Activated CD8-positive, alpha-beta T cell treated with anti-CD3 and anti-CD28 coated beads, Interleukin-2, amount 10 ng/mL, durations not matched to agents 7 days and 5 days (primary cell): ENCODE measurements around the gene TRIM54. TPM values are rescaled to one million over a fixed set of nuclear protein-coding genes. Genes with fewer than 3 reads are reported as not detected.

ENCODE experiments used
- total RNA-seq, 2 experiments: library from RNA; stranded (reverse); gene quantifications; one replicate each; pipeline ENCODE4 v1.2.3, GENCODE V29; 2021

TRIM54 gene
- total RNA-seq, 2 experiments from 2014 or later: 0.26 to 0.31 TPM

Other genes with a start within 250 kb of the TRIM54 start
- gene TMEM214, start 249.5 kb upstream of the TRIM54 start, total RNA-seq: 10 to 100 TPM; 73.7 to 75.6 TPM
- 10 to 100 TPM; 13.9 to 14.8 TPM for gene AGBL5, start 230.8 kb upstream of the TRIM54 start, total RNA-seq
- gene OST4, start 210.8 kb upstream of the TRIM54 start, total RNA-seq: 100 to 1,000 TPM; 334 to 346 TPM
- gene EMILIN1, start 203.8 kb upstream of the TRIM54 start, total RNA-seq: 1 to 10 TPM; 1.1 to 1.4 TPM
- gene KHK, start 195.7 kb upstream of the TRIM54 start, total RNA-seq: 10 to 100 TPM; 12.1 to 12.4 TPM
- under 1 TPM; 0.61 to 0.94 TPM for gene CGREF1, start 163.3 kb upstream of the TRIM54 start, total RNA-seq
- gene ABHD1, start 158.6 kb upstream of the TRIM54 start, total RNA-seq: under 1 TPM; 0.23 to 0.45 TPM
- gene PREB, start 147.8 kb upstream of the TRIM54 start, total RNA-seq: 10 to 100 TPM; 66.5 to 72.1 TPM
- gene PRR30, start 143.0 kb upstream of the TRIM54 start, total RNA-seq: not detected
- gene TCF23, start 133.4 kb upstream of the TRIM54 start, total RNA-seq: not detected
- 10 to 100 TPM; 60.2 to 64.7 TPM for gene ATRAID, start 70.4 kb upstream of the TRIM54 start, total RNA-seq
- 10 to 100 TPM; 41.5 to 47.4 TPM for gene SLC5A6, start 70.2 kb upstream of the TRIM54 start, total RNA-seq
- gene CAD, start 65.1 kb upstream of the TRIM54 start, total RNA-seq: 10 to 100 TPM; 83.7 to 85.1 TPM
- gene SLC30A3, start 19.4 kb upstream of the TRIM54 start, total RNA-seq: not detected
- gene DNAJC5G, start 7.0 kb upstream of the TRIM54 start, total RNA-seq: not detected
- 1 to 10 TPM; 2.2 to 2.6 TPM for gene UCN, start 26.0 kb downstream of the TRIM54 start, total RNA-seq
- gene MPV17, start 40.7 kb downstream of the TRIM54 start, total RNA-seq: 10 to 100 TPM; 78.0 to 80.5 TPM
- 10 to 100 TPM; 60.9 to 62.6 TPM for gene GTF3C2, start 74.3 kb downstream of the TRIM54 start, total RNA-seq
- gene EIF2B4, start 87.9 kb downstream of the TRIM54 start, total RNA-seq: 10 to 100 TPM; 34.5 to 37.0 TPM
- 100 to 1,000 TPM; 119 to 120 TPM for gene SNX17, start 88.2 kb downstream of the TRIM54 start, total RNA-seq
- 10 to 100 TPM; 11.8 to 13.3 TPM for gene ZNF513, start 98.3 kb downstream of the TRIM54 start, total RNA-seq
- gene PPM1G, start 127.2 kb downstream of the TRIM54 start, total RNA-seq: 100 to 1,000 TPM; 130 to 136 TPM
- gene NRBP1, start 146.2 kb downstream of the TRIM54 start, total RNA-seq: 10 to 100 TPM; 91.2 to 91.3 TPM
- gene KRTCAP3, start 160.0 kb downstream of the TRIM54 start, total RNA-seq: 1 to 10 TPM; 5.6 to 6.6 TPM
- 10 to 100 TPM; 10.0 to 11.2 TPM for gene IFT172, start 207.3 kb downstream of the TRIM54 start, total RNA-seq
- not detected for gene FNDC4, start 212.8 kb downstream of the TRIM54 start, total RNA-seq
- not detected for gene GCKR, start 214.4 kb downstream of the TRIM54 start, total RNA-seq